Smooth muscle cell (in vitro differentiated cells): ENCODE measurements around the gene PCOLCE2. TPM values are rescaled to one million over a fixed set of nuclear protein-coding genes. Genes with fewer than 3 reads are reported as not detected.

ENCODE experiments used
- DNase-seq: peaks from one replicate; lab custom pipeline; 2025; ENCODE audit not compliant: unreplicated experiment; lab: John Stamatoyannopoulos, UW
- H2AFZ ChIP-seq: fragments of 200-600 bp; sonication (generic); 2 replicates; pipeline ENCODE4 v1.6.0; 2016; ENCODE audit warnings: antibody characterized with exemption, low read depth, mild to moderate bottlenecking
- H3F3A ChIP-seq: fragments of 200-600 bp; sonication (generic); 2 replicates; pipeline ENCODE4 v1.6.0; 2017; ENCODE audit warnings: antibody characterized with exemption, low read depth
- H3K27ac ChIP-seq: fragments of 200-600 bp; sonication (generic); 2 replicates; pipeline ENCODE4 v1.5.1; 2016; ENCODE audit warnings: low read depth, mild to moderate bottlenecking
- H3K27me3 ChIP-seq: fragments of 200-600 bp; sonication (generic); 2 replicates; pipeline ENCODE4 v1.6.1; 2016; ENCODE audit warnings: low read depth, mild to moderate bottlenecking
- H3K36me3 ChIP-seq: fragments of 200-600 bp; sonication (generic); 2 replicates; pipeline ENCODE4 v1.5.1; 2016; ENCODE audit warnings: low read depth
- H3K4me1 ChIP-seq: fragments of 200-600 bp; sonication (generic); 2 replicates; pipeline ENCODE4 v1.5.1; 2016; ENCODE audit warnings: low read depth
- H3K4me2 ChIP-seq: fragments of 200-600 bp; sonication (generic); 2 replicates; pipeline ENCODE4 v1.6.0; 2016; ENCODE audit warnings: mild to moderate bottlenecking
- H3K4me3 ChIP-seq: fragments of 200-600 bp; sonication (generic); 2 replicates; pipeline ENCODE4 v1.5.1; 2016; ENCODE audit warnings: mild to moderate bottlenecking
- H3K79me2 ChIP-seq: fragments of 200-600 bp; sonication (generic); 2 replicates; pipeline ENCODE4 v1.6.0; 2016; ENCODE audit warnings: low read depth, mild to moderate bottlenecking
- H3K9ac ChIP-seq: fragments of 200-600 bp; sonication (generic); 2 replicates; pipeline ENCODE4 v1.6.0; 2016; ENCODE audit warnings: low read depth
- H3K9me3 ChIP-seq: fragments of 200-600 bp; sonication (generic); replicated peaks from 2 replicates; pipeline ENCODE4 v1.5.1; 2016; ENCODE audit warnings: low read depth
- H4K20me1 ChIP-seq: fragments of 200-600 bp; sonication (generic); 2 replicates; pipeline ENCODE4 v1.6.0; 2016; ENCODE audit warnings: low read depth
- CTCF ChIP-seq: fragments of 200-600 bp; sonication (generic); IDR thresholded peaks from 2 replicates; pipeline ENCODE4 v1.5.1; 2017; ENCODE audit warnings: borderline replicate concordance, mild to moderate bottlenecking, antibody characterized with exemption; ENCODE audit not compliant: insufficient read depth, poor library complexity, severe bottlenecking
- WGBS: methylation state at CpG from one replicate; pipeline ENCODE4 v1.1.7; 2016; ENCODE audit warnings: low lambda C conversion rate; 5-methylcytosine and 5-hydroxymethylcytosine counted together
- polyA plus RNA-seq: library from polyadenylated mRNA; unstranded; fragments of >200 nt; fragmentation: Nextera tagmentation; extraction: Ambion mirVana; gene quantifications from 2 replicates; pipeline ENCODE4 v1.2.1, GENCODE V29; 2016
- total RNA-seq: library from RNA; depleted of rRNA; stranded (reverse); fragments of >200 nt; gene quantifications from 2 replicates; pipeline ENCODE4 v1.2.3, GENCODE V29; 2014

Gene PCOLCE2
- total and polyA plus RNA-seq, 2 experiments from 2014 or later = 32.5 to 80.9 TPM

- H3K36me3 ChIP-seq = no peaks in the 10 kb centered on the region
- H3F3A ChIP-seq = peaks cover 16% of the 10 kb centered on the region
- no peak for TF ChIP-seq CTCF
- H3K9ac ChIP-seq = no peak overlapping the region
- 98% methylated on average over 4 of the region's 4 CpGs for WGBS
- no peaks in the 10 kb centered on the region for H3K9me3 ChIP-seq
- H3K4me3 ChIP-seq = no peak overlapping the region
- no peaks in the 10 kb centered on the region for H3K27me3 ChIP-seq
- no peak for DNase-seq
- no peak overlapping the region for H3K27ac ChIP-seq
- H2AFZ ChIP-seq = no peak overlapping the region
- H3K4me2 ChIP-seq = no peak overlapping the region
- H3K4me1 ChIP-seq = peaks cover 3% of the 10 kb centered on the region
- H3K79me2 ChIP-seq = no peaks in the 10 kb centered on the region
- H4K20me1 ChIP-seq = no peaks in the 10 kb centered on the region
Observed at GRCh38 chr3:142852009-142852408, 36.9 kb downstream of the PCOLCE2 start.

GRCh38 chr3:142850395-142851023 is 38.4 kb downstream of the PCOLCE2 start:
- Histone ChIP-seq H3K9ac (peak overlapping the region; percentile 16), H3K4me3 (no peak overlapping the region)
- DNase-seq = no peak

GRCh38 chr3:142849148-142849547 is 39.7 kb downstream of the PCOLCE2 start:
- 94% methylated on average over 3 of the region's 3 CpGs for WGBS
- Histone ChIP-seq H3K4me3 (no peak overlapping the region), H3K36me3 (no peaks in the 10 kb centered on the region), H3K27ac (no peak overlapping the region), H3K9ac (no peak overlapping the region), H4K20me1 (no peaks in the 10 kb centered on the region), H3K4me2 (no peak overlapping the region), H3F3A (peaks cover 16% of the 10 kb centered on the region), H3K4me1 (peaks cover 3% of the 10 kb centered on the region), H3K27me3 (no peaks in the 10 kb centered on the region), H2AFZ (no peak overlapping the region), H3K9me3 (no peaks in the 10 kb centered on the region), H3K79me2 (no peaks in the 10 kb centered on the region)
- DNase-seq = no peak
- no peak for TF ChIP-seq CTCF

More at GRCh38 chr3:142850395-142851023, 38.4 kb downstream of the PCOLCE2 start:
- no peaks in the 10 kb centered on the region for H3K79me2 ChIP-seq
- H3K36me3 ChIP-seq = no peaks in the 10 kb centered on the region
- peak overlapping the region; percentile 71 for H3K4me2 ChIP-seq
- no peaks in the 10 kb centered on the region for H3K9me3 ChIP-seq
- no peak for TF ChIP-seq CTCF
- H3F3A ChIP-seq = peaks cover 16% of the 10 kb centered on the region
- H4K20me1 ChIP-seq = no peaks in the 10 kb centered on the region
- peaks cover 3% of the 10 kb centered on the region for H3K4me1 ChIP-seq
- no peaks in the 10 kb centered on the region for H3K27me3 ChIP-seq
- peak overlapping the region; percentile 68 for H3K27ac ChIP-seq
- H2AFZ ChIP-seq = no peak overlapping the region
- WGBS = 4% methylated on average over 2 of the region's 2 CpGs
